22Rv1 (cell line): ENCODE measurements around the gene CHADL.

Experiments
- H3K27ac ChIP-seq: fragments of 450-650 bp; 2 replicates; pipeline ENCODE4 v1.5.1; 2017
- ZFX ChIP-seq: fragments of 450-650 bp; IDR thresholded peaks from 2 replicates; pipeline ENCODE4 v1.6.1; 2017; ENCODE audit warnings: antibody characterized with exemption, borderline replicate concordance
- TF ChIP-seq, protein P1 (sequence below): fragments of 450-650 bp; IDR thresholded peaks from 2 replicates; pipeline ENCODE4 v1.5.1; 2017; ENCODE audit warnings: mild to moderate bottlenecking

The CHADL gene

DNA sequence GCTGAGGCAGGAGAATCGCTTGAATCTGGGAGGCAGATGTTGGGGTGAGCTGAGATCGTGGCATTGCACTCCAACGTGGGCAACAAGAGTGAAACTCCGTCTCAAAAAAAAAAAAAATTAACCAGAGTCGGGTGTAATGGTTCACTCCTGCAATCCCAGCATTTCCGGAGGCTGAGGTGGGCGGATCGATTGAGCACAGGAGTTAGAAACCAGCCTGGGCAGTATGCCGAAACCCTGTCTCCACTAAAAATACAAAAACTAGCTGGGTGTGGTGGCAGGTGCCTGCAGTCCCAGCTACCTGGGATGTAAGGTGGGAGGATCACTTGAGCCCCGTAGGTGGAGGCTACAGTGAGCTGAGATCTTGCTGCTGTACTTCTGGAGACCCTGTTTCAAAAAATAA is 43.7 kb upstream of the CHADL start:
- H3K27ac ChIP-seq, result peak overlapping the region; percentile 84

DNA sequence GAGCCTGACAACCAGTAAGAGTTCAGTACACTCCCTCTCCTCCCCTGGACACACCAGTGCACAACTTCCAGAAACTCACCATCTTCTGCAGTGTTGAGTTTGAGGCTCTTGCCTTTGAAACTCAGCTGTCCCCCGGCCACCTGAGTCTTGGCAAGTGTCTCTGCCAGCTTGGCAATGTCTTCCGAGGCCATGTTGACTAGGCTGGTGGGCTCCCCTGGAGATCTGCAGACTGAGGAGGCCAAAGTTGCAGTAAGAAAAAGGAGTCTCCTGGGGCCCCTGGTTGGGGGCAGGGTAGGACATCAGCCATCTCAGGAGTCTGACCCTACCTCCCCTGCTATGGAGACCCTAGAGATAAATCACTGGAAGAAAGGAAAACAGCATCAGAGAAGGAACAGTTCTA is 40.1 kb upstream of the CHADL start:
- no peak overlapping the region for H3K27ac ChIP-seq
- TF ChIP-seq ZFX, result no peak
- TF ChIP-seq, protein P1, sequence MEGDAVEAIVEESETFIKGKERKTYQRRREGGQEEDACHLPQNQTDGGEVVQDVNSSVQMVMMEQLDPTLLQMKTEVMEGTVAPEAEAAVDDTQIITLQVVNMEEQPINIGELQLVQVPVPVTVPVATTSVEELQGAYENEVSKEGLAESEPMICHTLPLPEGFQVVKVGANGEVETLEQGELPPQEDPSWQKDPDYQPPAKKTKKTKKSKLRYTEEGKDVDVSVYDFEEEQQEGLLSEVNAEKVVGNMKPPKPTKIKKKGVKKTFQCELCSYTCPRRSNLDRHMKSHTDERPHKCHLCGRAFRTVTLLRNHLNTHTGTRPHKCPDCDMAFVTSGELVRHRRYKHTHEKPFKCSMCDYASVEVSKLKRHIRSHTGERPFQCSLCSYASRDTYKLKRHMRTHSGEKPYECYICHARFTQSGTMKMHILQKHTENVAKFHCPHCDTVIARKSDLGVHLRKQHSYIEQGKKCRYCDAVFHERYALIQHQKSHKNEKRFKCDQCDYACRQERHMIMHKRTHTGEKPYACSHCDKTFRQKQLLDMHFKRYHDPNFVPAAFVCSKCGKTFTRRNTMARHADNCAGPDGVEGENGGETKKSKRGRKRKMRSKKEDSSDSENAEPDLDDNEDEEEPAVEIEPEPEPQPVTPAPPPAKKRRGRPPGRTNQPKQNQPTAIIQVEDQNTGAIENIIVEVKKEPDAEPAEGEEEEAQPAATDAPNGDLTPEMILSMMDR, result no peak

More for the DNA sequence above, 43.7 kb upstream of the CHADL start:
- TF ChIP-seq, protein P1, result no peak
- no peak for TF ChIP-seq ZFX

DNA sequence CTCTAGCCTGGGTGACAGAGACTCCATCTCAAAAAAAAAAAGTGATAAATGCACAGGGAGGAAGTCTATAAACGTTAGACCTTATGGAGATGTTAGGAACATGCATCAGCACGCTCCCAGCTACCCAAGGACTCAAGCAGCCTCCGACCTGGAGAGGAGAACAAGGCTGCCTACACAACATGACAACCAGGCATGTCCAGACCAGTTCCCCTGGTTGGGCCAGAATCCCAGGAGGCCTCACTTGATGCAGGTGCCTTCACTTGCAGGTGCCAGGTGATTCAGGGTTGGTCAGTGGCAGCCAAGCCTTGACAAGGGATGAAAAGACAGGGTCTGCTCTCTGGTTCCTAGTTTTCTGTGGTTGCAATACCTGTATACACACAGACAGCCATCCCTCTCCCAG is 39.3 kb upstream of the CHADL start:
- no peak overlapping the region for H3K27ac ChIP-seq
- TF ChIP-seq ZFX, result no peak
- TF ChIP-seq, protein P1, result no peak

DNA sequence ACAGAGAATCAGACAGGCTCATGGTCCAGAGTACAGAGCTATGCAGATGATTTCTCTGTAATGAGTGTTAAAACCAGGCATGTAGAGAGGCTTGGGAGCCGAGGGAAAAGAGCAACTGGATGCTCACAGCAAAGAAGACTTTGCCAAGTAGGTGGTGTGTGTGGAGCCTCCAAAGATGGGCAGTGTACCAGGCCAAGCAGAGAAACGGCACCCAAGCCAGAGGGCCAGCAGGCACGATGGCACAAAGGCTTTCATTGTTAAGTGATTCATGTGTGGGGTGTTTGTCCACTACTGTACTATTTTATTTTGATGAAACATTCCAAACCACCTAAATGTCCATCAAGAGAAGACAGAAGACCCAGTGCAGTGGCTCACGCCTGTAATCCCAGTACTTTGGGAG is 34.1 kb upstream of the CHADL start:
- H3K27ac ChIP-seq, result no peak overlapping the region
- no peak for TF ChIP-seq ZFX
- TF ChIP-seq, protein P1, result no peak

DNA sequence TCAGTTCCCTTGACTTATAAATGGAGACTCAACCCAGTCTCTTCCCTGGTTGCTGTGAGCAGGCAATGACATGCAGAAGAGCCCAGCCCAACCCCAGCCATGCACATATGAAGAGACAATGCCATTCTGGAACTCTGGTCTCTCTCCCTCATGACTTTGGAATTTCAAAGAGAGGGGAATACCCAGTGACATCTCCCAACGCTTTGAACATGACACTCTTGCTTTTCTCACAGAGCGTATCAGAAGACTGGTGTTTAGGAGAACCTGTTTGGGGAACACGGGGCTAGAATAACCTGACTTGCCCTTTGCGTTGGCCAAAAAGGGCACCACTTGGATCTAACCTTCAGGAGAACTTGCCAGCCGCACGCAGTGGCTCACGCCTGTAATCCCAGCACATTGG is 32.4 kb upstream of the CHADL start:
- no peak overlapping the region for H3K27ac ChIP-seq
- TF ChIP-seq, protein P1, result no peak
- TF ChIP-seq ZFX, result no peak

DNA sequence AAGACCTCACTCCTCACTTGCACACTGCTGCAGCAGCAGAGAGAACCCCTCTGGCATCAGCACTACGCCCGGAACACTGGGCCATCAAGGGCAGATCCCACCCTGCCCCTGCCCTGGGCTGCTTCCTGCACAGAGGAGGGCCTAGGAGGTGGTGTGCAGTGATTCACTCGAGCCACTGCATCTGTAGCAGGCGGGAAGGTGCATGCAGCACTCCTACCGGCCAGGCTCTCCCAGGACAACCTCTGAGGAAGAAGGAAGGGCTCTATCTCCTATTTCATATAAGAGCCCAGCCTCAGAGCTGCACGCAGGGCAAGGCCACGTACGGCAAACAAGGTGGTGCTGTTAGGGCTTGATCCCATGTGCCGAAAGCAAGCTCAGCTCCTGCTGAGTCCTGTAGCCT is 31.1 kb upstream of the CHADL start:
- H3K27ac ChIP-seq, result no peak overlapping the region
- TF ChIP-seq, protein P1, result no peak
- TF ChIP-seq ZFX, result no peak

DNA sequence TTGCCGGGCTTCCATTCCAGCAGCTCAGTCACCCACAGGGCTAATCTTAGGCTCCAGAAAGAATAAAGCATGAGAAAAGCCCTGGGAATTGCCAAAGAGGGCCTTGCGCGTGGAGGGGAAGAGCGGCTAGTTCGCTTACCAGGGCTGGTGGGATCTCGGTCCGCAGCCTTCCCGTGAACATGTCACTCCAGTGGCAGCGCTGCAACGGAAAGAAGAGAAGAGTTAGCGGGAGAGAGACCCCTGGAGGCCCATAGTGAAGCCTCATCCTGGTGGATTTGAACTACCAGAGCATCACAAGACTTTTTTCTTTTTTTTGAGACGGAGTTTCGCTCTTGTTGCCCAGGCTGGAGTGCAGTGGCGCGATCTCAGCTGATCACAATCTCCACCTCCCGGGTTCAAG is 27.2 kb upstream of the CHADL start:
- TF ChIP-seq, protein P1, result no peak
- no peak for TF ChIP-seq ZFX
- H3K27ac ChIP-seq, result no peak overlapping the region
